ENCODE measurements around the gene ITGAD.

ITGAD gene

DNA sequence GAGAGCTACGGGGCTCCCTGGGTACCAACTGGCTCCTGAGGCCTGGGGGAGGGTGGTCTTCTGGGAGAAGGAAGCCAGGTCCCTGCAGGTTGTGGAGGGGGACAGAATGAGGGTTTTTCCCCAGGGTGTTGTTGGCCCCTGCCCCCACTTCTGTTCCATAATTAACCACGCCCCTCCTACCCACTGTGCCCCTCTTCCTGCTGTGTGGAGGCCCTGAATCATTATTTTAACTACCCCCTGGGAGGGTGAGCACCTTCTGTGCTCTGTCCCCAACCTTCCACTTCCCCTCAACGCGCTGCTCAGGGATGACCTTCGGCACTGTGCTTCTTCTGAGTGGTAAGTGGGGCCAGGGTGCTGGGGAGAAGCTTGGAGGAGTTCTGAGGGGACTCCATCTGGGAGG is at the start of gene ITGAD:
Gene ITGAD, plus strand, starts transcription at position 280 of the 400 bp plus-strand sequence. Its CDS starts 26 bp downstream, at position 306.
- Histone ChIP-seq H3K4me3 (ENCODE audit: insufficient read length, low read depth) (no peak within 1 kb of the TSS), H3K9ac (ENCODE audit: insufficient read length, low read depth) (no peak within 1 kb of the TSS), H3K9me3 (ENCODE audit: insufficient read depth, low read length) (no peaks in the 10 kb centered on the region), H3K36me3 (ENCODE audit: insufficient read depth, insufficient read length, low read length) (no peaks in the 10 kb centered on the region), H3K27me3 (ENCODE audit: insufficient read depth, insufficient read length) (no peaks in the 10 kb centered on the region), H3K4me1 (ENCODE audit: insufficient read depth, insufficient read length) (peaks cover 17% of the 10 kb centered on the region)
- no peak for DNase-seq (ENCODE audit: low read depth, low spot score)
- TF ChIP-seq YY1 (IDR thresholded peaks at IDR 0.05; ENCODE audit: insufficient read depth, insufficient read length) (no peak), ZNF274 (IDR thresholded peaks at IDR 0.05; ENCODE audit: low read depth, low read length) (no peak), SUZ12 (IDR thresholded peaks at IDR 0.05; ENCODE audit: extremely low read depth, insufficient read depth, insufficient read length) (no peak)

DNA sequence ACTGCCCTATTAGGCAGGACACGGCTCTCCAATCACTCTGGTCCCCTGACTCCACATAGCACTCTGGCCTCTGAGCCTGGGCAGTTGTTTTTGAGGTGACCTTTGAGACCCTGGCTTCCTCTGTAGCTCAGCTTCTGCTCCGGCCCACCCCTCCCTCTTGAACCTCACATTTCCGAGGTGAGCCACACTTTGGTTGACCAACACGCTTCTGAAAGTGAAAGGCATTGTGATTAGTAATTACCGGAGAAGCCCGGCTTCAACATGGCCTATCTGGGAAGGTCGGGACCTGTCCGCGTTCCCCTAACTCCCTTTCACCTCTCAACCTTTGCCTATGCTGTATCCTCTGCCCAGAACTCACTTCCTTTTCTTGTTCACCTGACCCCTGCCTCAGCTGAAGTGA is 48.4 kb upstream of the ITGAD start:
- Histone ChIP-seq H3K36me3 (ENCODE audit: insufficient read depth, insufficient read length, low read length) (no peaks in the 10 kb centered on the region), H3K4me3 (ENCODE audit: insufficient read length, low read depth) (no peak overlapping the region), H3K4me1 (ENCODE audit: insufficient read depth, insufficient read length) (no peaks in the 10 kb centered on the region), H3K27me3 (ENCODE audit: insufficient read depth, insufficient read length) (peaks cover 2% of the 10 kb centered on the region), H3K9me3 (ENCODE audit: insufficient read depth, low read length) (no peaks in the 10 kb centered on the region), H3K9ac (ENCODE audit: insufficient read length, low read depth) (no peak overlapping the region)
- DNase-seq (ENCODE audit: low read depth, low spot score): no peak
- TF ChIP-seq ZNF274 (IDR thresholded peaks at IDR 0.05; ENCODE audit: low read depth, low read length): no peak
- TF ChIP-seq YY1 (IDR thresholded peaks at IDR 0.05; ENCODE audit: insufficient read depth, insufficient read length): no peak

DNA sequence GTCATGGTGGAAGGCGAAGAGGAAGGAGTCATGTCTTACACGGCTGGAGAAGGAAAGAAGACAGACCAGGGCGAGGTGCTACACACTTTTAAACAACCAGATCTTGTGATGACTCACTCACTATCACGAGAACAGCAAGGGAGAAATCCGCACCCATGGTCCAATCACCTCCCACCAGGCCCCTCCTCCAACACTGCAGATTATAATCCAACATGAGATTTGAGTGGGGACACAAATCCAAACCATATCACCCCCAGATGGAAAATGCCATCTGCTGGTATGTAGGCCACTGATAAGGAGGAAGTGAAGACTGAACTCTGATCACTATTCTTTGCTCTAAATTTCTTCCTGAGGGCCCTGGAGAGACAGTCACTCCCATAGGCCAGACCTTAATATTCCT is 45.7 kb upstream of the ITGAD start:
- H3K4me3 ChIP-seq (ENCODE audit: insufficient read length, low read depth): no peak overlapping the region
- no peaks in the 10 kb centered on the region for H3K9me3 ChIP-seq (ENCODE audit: insufficient read depth, low read length)
- no peak for TF ChIP-seq YY1 (IDR thresholded peaks at IDR 0.05; ENCODE audit: insufficient read depth, insufficient read length)
- TF ChIP-seq ZNF274 (IDR thresholded peaks at IDR 0.05; ENCODE audit: low read depth, low read length): no peak
- TF ChIP-seq SUZ12 (IDR thresholded peaks at IDR 0.05; ENCODE audit: extremely low read depth, insufficient read depth, insufficient read length): no peak
- no peaks in the 10 kb centered on the region for H3K4me1 ChIP-seq (ENCODE audit: insufficient read depth, insufficient read length)
- H3K27me3 ChIP-seq (ENCODE audit: insufficient read depth, insufficient read length): peaks cover 2% of the 10 kb centered on the region
- DNase-seq (ENCODE audit: low read depth, low spot score): no peak
- H3K9ac ChIP-seq (ENCODE audit: insufficient read length, low read depth): no peak overlapping the region
- H3K36me3 ChIP-seq (ENCODE audit: insufficient read depth, insufficient read length, low read length): no peaks in the 10 kb centered on the region

DNA sequence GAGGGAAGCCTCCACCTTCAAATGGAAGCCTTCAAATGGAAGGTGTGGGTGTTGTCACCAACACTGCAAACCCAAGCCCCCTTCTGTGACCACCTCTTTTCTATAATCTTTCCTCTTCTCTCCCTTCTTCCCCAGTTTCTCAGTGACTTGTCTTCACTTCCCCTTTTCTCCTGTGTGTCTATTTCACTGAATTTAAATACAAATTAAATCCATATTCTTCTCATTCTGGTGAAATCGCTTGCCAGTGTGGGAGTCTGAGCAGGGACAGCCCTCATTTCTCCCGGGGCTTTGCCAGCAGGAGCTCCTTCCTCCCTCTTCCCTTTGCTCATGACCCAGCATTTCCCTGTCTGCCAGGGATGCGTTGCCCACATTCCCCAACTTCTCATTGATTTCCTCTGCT is 44.6 kb upstream of the ITGAD start:
- H3K27me3 ChIP-seq (ENCODE audit: insufficient read depth, insufficient read length): peaks cover 2% of the 10 kb centered on the region
- no peak for DNase-seq (ENCODE audit: low read depth, low spot score)
- no peak overlapping the region for H3K9ac ChIP-seq (ENCODE audit: insufficient read length, low read depth)
- H3K4me1 ChIP-seq (ENCODE audit: insufficient read depth, insufficient read length): no peaks in the 10 kb centered on the region
- H3K9me3 ChIP-seq (ENCODE audit: insufficient read depth, low read length): no peaks in the 10 kb centered on the region
- TF ChIP-seq SUZ12 (IDR thresholded peaks at IDR 0.05; ENCODE audit: extremely low read depth, insufficient read depth, insufficient read length) (no peak), YY1 (IDR thresholded peaks at IDR 0.05; ENCODE audit: insufficient read depth, insufficient read length) (no peak), ZNF274 (IDR thresholded peaks at IDR 0.05; ENCODE audit: low read depth, low read length) (no peak)
- no peak overlapping the region for H3K4me3 ChIP-seq (ENCODE audit: insufficient read length, low read depth)
- H3K36me3 ChIP-seq (ENCODE audit: insufficient read depth, insufficient read length, low read length): no peaks in the 10 kb centered on the region

DNA sequence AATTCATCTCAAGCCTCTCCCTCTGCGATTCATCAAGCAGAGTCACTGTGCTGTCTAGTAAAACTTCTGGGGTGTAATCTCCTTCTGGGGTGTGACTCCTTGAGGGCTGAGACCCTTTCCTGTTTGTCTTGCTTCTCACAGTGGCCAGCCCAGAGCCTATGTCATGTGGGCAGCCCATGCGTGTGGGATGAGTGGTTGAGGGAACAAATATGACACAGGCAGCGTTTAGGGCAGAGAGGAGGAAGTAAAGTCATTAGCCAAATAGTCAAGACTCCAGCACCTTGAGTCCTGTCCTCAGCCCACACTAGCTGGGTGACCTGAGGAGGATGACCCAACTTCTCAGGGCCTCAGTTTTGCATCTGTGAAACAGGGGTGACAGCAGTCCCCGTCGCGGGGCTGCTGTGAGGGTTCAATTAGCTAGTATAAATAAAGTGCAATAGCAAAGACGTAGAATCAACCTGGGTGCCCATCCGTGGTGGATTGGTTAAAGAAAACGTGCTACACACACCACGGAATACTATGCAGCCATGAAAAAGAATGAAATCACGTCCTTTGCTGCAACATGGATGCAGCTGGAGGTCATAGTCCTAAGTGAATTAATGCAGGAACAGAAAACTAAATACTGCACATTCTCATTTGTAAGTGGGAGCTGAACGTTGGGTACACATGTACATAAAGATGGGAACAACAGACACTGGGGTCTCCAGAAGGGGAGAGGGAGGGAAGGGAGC is 42.7 kb upstream of the ITGAD start:
- DNase-seq (ENCODE audit: low read depth, low spot score): no peak
- no peaks in the 10 kb centered on the region for H3K9me3 ChIP-seq (ENCODE audit: insufficient read depth, low read length)
- no peaks in the 10 kb centered on the region for H3K4me1 ChIP-seq (ENCODE audit: insufficient read depth, insufficient read length)
- H3K9ac ChIP-seq (ENCODE audit: insufficient read length, low read depth): no peak overlapping the region
- H3K4me3 ChIP-seq (ENCODE audit: insufficient read length, low read depth): no peak overlapping the region
- no peaks in the 10 kb centered on the region for H3K36me3 ChIP-seq (ENCODE audit: insufficient read depth, insufficient read length, low read length)
- TF ChIP-seq SUZ12 (IDR thresholded peaks at IDR 0.05; ENCODE audit: extremely low read depth, insufficient read depth, insufficient read length): no peak
- no peak for TF ChIP-seq YY1 (IDR thresholded peaks at IDR 0.05; ENCODE audit: insufficient read depth, insufficient read length)
- no peak for TF ChIP-seq ZNF274 (IDR thresholded peaks at IDR 0.05; ENCODE audit: low read depth, low read length)
- peaks cover 2% of the 10 kb centered on the region for H3K27me3 ChIP-seq (ENCODE audit: insufficient read depth, insufficient read length)

DNA sequence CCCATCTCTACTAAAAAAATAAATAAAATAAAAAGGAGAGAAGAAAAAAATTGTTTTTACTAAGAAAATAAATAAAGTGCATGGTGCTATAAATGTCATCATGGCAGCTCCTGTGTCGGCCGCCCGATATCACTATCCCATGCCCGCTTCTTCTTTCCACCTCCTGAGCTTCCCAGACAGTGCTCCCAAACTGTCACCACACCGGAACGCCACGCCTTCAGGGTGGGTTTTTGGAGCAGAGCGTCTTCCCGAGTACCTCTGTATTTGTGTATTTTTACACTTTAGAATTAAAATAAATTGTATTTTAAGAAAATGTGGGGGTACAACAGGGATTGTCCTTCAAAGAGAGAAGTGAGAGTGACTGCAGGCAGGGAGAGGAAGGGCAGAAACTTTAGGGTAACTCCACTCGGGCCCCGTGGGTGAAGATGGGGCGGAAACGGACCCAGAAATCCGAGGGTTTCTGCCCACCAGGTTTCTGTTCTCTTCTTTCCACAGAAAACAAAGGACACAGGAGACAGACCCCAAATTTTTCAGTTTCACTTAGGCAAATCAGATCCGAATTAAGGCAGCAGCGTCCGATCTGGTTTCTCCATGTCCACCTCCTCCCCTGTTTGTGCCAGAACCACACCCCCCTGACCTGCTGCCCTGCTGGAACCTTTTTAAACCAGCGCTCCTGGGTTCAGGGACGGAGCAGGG is 41.7 kb upstream of the ITGAD start:
- H3K36me3 ChIP-seq (ENCODE audit: insufficient read depth, insufficient read length, low read length): no peaks in the 10 kb centered on the region
- peaks cover 2% of the 10 kb centered on the region for H3K27me3 ChIP-seq (ENCODE audit: insufficient read depth, insufficient read length)
- no peak overlapping the region for H3K9ac ChIP-seq (ENCODE audit: insufficient read length, low read depth)
- no peaks in the 10 kb centered on the region for H3K9me3 ChIP-seq (ENCODE audit: insufficient read depth, low read length)
- TF ChIP-seq SUZ12 (IDR thresholded peaks at IDR 0.05; ENCODE audit: extremely low read depth, insufficient read depth, insufficient read length) (no peak), ZNF274 (IDR thresholded peaks at IDR 0.05; ENCODE audit: low read depth, low read length) (no peak), YY1 (IDR thresholded peaks at IDR 0.05; ENCODE audit: insufficient read depth, insufficient read length) (no peak)
- H3K4me3 ChIP-seq (ENCODE audit: insufficient read length, low read depth): no peak overlapping the region
- no peaks in the 10 kb centered on the region for H3K4me1 ChIP-seq (ENCODE audit: insufficient read depth, insufficient read length)
- DNase-seq (ENCODE audit: low read depth, low spot score): no peak

DNA sequence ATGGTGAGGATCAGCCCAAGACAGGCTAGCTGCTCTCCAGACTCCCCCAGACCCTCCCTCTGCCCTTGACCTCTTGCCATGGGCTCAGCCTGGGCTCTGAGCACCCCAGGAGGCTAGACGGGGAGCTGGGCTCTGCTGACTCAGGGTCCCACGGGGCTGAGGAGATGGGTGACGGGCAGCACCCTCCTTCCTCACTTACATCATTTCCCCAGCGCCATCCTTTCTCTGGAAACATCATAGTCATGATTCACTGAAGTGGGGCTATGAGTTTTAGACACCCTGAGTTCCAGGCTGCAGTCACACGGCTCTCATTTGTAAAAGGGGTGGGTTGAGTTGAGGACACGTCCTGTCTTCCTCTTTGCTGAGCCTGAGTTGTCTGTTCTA is 41.2 kb upstream of the ITGAD start:
- DNase-seq (ENCODE audit: low read depth, low spot score): no peak
- TF ChIP-seq YY1 (IDR thresholded peaks at IDR 0.05; ENCODE audit: insufficient read depth, insufficient read length): no peak
- TF ChIP-seq ZNF274 (IDR thresholded peaks at IDR 0.05; ENCODE audit: low read depth, low read length): no peak
- no peak for TF ChIP-seq SUZ12 (IDR thresholded peaks at IDR 0.05; ENCODE audit: extremely low read depth, insufficient read depth, insufficient read length)
- no peak overlapping the region for H3K4me3 ChIP-seq (ENCODE audit: insufficient read length, low read depth)
- H3K9me3 ChIP-seq (ENCODE audit: insufficient read depth, low read length): no peaks in the 10 kb centered on the region
- no peaks in the 10 kb centered on the region for H3K36me3 ChIP-seq (ENCODE audit: insufficient read depth, insufficient read length, low read length)
- H3K27me3 ChIP-seq (ENCODE audit: insufficient read depth, insufficient read length): peaks cover 2% of the 10 kb centered on the region
- peaks cover 5% of the 10 kb centered on the region for H3K4me1 ChIP-seq (ENCODE audit: insufficient read depth, insufficient read length)
- H3K9ac ChIP-seq (ENCODE audit: insufficient read length, low read depth): no peak overlapping the region

All from NT2/D1 (cell line).